ENCODE data around the gene NEK9. TPM values are rescaled to one million over a fixed set of nuclear protein-coding genes. Genes with fewer than 3 reads are reported as not detected.

NEK9 gene
- total and polyA plus RNA-seq, 9 of the 15 experiments (the other 6 are each of a cell fraction or from before 2014, with no cell fraction given), result 2.8 to 39.6 (median 19.8) TPM

- TF ChIP-seq ZNF592 (IDR thresholded peaks at IDR 0.05), result peak; percentile 82; the same call in 1 of the 2 replicates
- peak; percentile 15; the same call in 1 of the 2 replicates for TF ChIP-seq CREM (IDR thresholded peaks at IDR 0.05; ENCODE audit: low read depth)
- TF ChIP-seq HMG20A (CRISPR knock-in tag; conservative IDR thresholded peaks at IDR 0.05), result no peak
- no peak for TF ChIP-seq CC2D1A (IDR thresholded peaks at IDR 0.05)
- TF ChIP-seq MLX (CRISPR knock-in tag; conservative IDR thresholded peaks at IDR 0.05), result no peak
- TF ChIP-seq PREB (CRISPR knock-in tag; IDR thresholded peaks at IDR 0.05), result no peak
- no peak for TF ChIP-seq HDAC3 (IDR thresholded peaks at IDR 0.05; ENCODE audit: borderline replicate concordance, partially characterized antibody)
- no peak for TF ChIP-seq ARID3B (CRISPR knock-in tag; IDR thresholded peaks at IDR 0.05; ENCODE audit: borderline replicate concordance)
- no peak for TF ChIP-seq ZNF316 (IDR thresholded peaks at IDR 0.05)
- no peak for TF ChIP-seq ESRRB (CRISPR knock-in tag; IDR thresholded peaks at IDR 0.05; ENCODE audit: borderline replicate concordance)
- TF ChIP-seq DEAF1 (CRISPR knock-in tag; IDR thresholded peaks at IDR 0.05), result no peak
- no peak for TF ChIP-seq TCFL5 (CRISPR knock-in tag; conservative IDR thresholded peaks at IDR 0.05)
- no peak for TF ChIP-seq RFX1 (IDR thresholded peaks at IDR 0.05)
- TF ChIP-seq ELF2 (CRISPR knock-in tag; IDR thresholded peaks at IDR 0.05), result no peak
- TF ChIP-seq USF1 (CRISPR knock-in tag; IDR thresholded peaks at IDR 0.05), result no peak
Observed at GRCh38 chr14:75126679-75127473, at the start of gene NEK9 (continued).
